ENCODE measurements around the gene CRACDL.

The CRACDL gene

DNA sequence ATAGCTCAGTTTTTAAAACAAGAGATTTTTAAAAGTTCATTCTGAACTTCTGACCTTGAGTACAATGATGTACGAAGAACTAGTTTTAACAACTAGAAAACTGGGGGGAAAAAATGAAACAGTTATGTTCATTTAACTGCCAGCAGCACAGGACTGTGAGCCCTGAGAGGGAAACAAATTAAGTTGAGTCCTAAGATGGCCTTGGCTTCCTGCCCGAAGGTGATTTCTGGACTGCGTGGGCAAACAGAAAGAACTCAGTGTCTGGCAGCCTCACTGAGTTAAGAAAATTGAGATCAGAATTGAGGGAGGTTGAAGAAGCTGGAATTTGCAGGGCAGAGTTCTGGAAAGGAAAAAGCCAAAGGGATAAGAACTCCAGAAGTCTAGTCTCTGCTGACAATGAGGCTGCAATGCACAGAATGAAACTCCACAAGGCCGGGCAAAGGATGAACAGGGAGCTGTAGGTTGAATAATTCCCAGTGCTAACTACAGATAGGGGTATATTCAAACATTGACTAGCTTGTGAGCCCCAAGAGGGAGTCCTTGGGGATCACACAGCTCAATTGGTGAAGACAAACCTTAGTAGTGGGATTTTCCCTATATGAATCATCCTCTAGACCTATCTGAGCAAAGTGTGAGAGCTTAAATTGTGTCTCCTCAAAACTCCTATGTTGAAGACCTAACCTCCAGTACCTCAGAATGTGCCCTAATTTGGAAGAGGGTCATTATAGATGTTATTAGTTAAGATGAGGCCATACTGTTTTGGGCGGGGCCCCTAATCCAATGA lies 13.1 kb upstream of the CRACDL start:
- H3K4me3 ChIP-seq, result no peak overlapping the region
- H3K27ac ChIP-seq, result no peak overlapping the region
- no peak for DNase-seq (ENCODE audit: low spot score)
- TF ChIP-seq, protein P1, sequence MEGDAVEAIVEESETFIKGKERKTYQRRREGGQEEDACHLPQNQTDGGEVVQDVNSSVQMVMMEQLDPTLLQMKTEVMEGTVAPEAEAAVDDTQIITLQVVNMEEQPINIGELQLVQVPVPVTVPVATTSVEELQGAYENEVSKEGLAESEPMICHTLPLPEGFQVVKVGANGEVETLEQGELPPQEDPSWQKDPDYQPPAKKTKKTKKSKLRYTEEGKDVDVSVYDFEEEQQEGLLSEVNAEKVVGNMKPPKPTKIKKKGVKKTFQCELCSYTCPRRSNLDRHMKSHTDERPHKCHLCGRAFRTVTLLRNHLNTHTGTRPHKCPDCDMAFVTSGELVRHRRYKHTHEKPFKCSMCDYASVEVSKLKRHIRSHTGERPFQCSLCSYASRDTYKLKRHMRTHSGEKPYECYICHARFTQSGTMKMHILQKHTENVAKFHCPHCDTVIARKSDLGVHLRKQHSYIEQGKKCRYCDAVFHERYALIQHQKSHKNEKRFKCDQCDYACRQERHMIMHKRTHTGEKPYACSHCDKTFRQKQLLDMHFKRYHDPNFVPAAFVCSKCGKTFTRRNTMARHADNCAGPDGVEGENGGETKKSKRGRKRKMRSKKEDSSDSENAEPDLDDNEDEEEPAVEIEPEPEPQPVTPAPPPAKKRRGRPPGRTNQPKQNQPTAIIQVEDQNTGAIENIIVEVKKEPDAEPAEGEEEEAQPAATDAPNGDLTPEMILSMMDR (IDR thresholded peaks at IDR 0.05), result no peak

DNA sequence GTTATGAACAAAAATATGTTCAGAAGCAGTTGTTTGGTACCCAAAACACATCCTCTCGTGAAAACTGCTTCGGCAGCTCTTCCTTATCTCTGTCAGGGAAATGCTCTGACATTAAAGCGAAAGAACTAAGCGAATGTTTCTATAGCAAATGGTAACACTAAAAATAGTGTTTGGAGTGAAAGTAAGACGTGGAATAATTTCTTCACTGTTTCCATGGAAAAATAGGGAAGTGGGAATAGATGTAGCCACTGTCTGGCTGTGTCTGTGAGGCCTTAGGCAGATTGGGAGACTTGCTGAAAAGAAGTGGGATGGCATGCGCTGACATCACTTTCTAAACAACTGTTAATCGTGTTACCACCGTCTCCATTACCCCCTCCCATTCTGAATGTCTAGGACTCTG lies 11.5 kb upstream of the CRACDL start:
- H3K4me3 ChIP-seq, result no peak overlapping the region
- TF ChIP-seq, protein P1 (IDR thresholded peaks at IDR 0.05), result no peak
- DNase-seq (ENCODE audit: low spot score), result no peak
- no peak overlapping the region for H3K27ac ChIP-seq

DNA sequence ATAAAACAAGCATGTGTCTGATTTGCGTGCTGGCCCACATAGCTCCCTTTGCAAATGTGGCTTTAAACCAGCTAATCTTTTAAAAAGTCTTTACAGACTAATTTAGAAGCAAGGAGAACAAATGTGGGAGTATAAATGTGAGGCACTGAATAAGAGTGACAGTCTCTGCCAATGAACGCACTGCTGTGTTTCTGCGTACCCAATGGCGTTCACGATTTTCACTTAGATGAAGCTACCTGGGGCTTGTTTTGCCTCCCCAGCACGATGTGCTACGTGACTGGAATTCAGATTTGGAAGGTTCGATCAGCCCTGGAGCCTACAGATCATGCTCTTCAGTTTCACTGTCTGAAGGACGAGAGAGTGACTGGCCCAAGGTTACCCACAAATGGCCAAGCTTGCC lies 10.8 kb upstream of the CRACDL start:
- no peak overlapping the region for H3K4me3 ChIP-seq
- no peak overlapping the region for H3K27ac ChIP-seq
- TF ChIP-seq, protein P1 (IDR thresholded peaks at IDR 0.05), result no peak
- DNase-seq (ENCODE audit: low spot score), result no peak

DNA sequence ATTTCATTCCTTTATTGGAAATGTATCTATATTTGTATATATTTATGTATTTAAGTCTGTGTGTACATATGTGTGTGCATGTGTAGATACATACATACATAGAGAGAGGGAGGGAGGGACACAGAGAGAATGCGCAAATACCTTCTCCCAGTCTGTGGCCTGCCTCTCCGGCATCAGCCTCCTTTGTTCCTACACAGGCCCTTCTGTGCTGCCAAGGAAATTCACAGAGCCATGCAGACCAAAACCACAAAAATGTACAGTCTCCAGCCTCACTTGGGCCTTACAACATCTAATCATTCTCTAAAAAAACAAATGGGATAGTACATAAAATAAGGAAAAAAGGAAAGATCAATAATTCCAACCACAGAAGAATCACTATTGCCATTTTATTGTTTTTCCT lies 8.8 kb upstream of the CRACDL start:
- no peak for DNase-seq (ENCODE audit: low spot score)
- Histone ChIP-seq H3K4me3 (no peak overlapping the region), H3K27ac (no peak overlapping the region)
- TF ChIP-seq, protein P1 (IDR thresholded peaks at IDR 0.05), result no peak

DNA sequence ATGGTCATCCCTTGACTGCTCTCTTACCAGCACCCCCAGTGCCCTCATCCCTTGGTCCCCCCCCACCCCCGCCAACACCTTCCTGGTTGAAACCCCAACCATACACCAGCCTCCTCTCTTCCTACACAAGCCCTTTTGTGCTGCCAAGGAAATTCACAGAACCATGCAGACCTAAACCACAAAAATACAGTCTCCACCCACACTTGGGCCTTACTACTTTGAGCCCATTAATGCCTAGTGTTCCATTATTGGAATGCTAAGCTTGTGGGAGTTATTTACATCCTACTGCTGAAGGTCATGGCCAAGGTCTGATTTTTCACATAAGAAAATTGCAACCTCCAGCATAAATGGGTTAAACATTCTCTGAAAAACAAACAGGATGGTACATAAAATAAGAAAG lies 4.1 kb upstream of the CRACDL start:
- TF ChIP-seq, protein P1 (IDR thresholded peaks at IDR 0.05), result no peak
- no peak for DNase-seq (ENCODE audit: low spot score)
- H3K27ac ChIP-seq, result no peak overlapping the region
- no peak overlapping the region for H3K4me3 ChIP-seq

DNA sequence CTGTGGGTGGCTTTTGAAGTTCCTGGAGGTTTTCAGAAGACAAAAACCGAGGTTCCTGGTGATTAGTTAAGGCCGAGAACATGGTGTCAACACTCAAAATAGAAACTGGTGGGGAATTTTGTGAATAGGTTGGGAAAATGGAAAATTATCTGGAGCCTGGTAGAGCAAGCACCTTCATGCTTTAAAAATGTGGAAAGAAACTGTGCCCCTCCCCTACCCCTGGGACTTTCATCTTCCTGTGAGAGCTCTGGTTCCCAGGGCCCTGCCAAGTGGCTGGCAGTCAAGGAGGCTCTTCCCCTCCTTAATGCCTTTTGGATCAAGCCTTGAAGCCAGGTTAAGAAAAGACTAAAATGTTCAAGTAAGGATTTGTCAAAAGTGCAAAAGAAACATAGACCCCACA lies 1.9 kb upstream of the CRACDL start:
- Histone ChIP-seq H3K4me3 (no peak overlapping the region), H3K27ac (no peak overlapping the region)
- TF ChIP-seq, protein P1 (IDR thresholded peaks at IDR 0.05), result no peak
- no peak for DNase-seq (ENCODE audit: low spot score)

Measured in coronary artery (tissue), 2 donors.